Kidney (tissue), 14 donors: Measurements from ENCODE around the gene HOXC5. TPM values are rescaled to one million over a fixed set of nuclear protein-coding genes. Genes with fewer than 3 reads are reported as not detected.

Experiments used
- DNase-seq, 5 donors: peaks; one replicate each; pipeline ENCODE4 v3.0.0-alpha.2; 2013 to 2020
- FAIRE-seq: peaks from 2 replicates; lab custom pipeline; 2012; peaks lifted over from hg19 to GRCh38; lab: Jason Lieb, UNC
- H3K27ac ChIP-seq, 2 donors: one replicate each; pipeline ENCODE4 v1.7.0; 2013; ENCODE audit warnings: low read depth in 2 of 2, low read length in 2 of 2, inconsistent platforms in 1 of 2
- H3K27me3 ChIP-seq: one replicate; pipeline ENCODE4 v1.7.1; 2013; ENCODE audit warnings: low read length, inconsistent platforms; ENCODE audit not compliant: control insufficient read depth, insufficient read depth
- H3K36me3 ChIP-seq, 3 donors: one replicate each; pipeline versions ENCODE4 v1.7.0 to v1.7.1; 2013; ENCODE audit warnings: low read length in 3 of 3, control low read depth in 1 of 3, inconsistent platforms in 1 of 3; ENCODE audit not compliant: insufficient read depth in 3 of 3, control insufficient read depth in 2 of 3
- H3K4me1 ChIP-seq, 3 donors: one replicate each; pipeline versions ENCODE4 v1.7.0 to v1.7.1; 2013; ENCODE audit warnings: low read length in 3 of 3, inconsistent platforms in 1 of 3, low read depth in 1 of 3; ENCODE audit not compliant: control insufficient read depth in 2 of 3, insufficient read depth in 2 of 3
- H3K4me3 ChIP-seq, 3 donors: one replicate each; pipeline versions ENCODE4 v1.7.0 to v1.8.1; 2013; ENCODE audit warnings: low read length in 3 of 3, control low read depth in 1 of 3, inconsistent platforms in 1 of 3
- H3K9ac ChIP-seq, 3 donors: one replicate each; pipeline versions ENCODE4 v1.7.0 to v1.7.1; 2013; ENCODE audit warnings: low read length in 3 of 3, control low read depth in 1 of 3, inconsistent platforms in 1 of 3
- H3K9me3 ChIP-seq, 3 donors: one replicate each; pipeline versions ENCODE4 v1.7.0 to v1.7.1; 2013; ENCODE audit warnings: low read length in 3 of 3, control low read depth in 1 of 3, inconsistent platforms in 1 of 3; ENCODE audit not compliant: control insufficient read depth in 2 of 3, insufficient read depth in 1 of 3
- CTCF ChIP-seq: IDR thresholded peaks from 3 replicates; pipeline ENCODE4 v1.5.1; 2012; ENCODE audit warnings: mild to moderate bottlenecking, moderate library complexity, borderline replicate concordance; ENCODE audit not compliant: insufficient read depth; ENCODE audit errors: extremely low read depth
- intact Hi-C: fragments of 100-400 bp; cut with DNase I; formaldehyde crosslinking; loops from one replicate; pipeline ENCODE4 v1.11.1; 2022
- polyA plus RNA-seq: library from polyadenylated mRNA; stranded (reverse); fragments of 350-450 nt; fragmentation: Illumina TruSeq; extraction: RNeasy Lipid Tissue Mini Kit (QIAGEN cat#74804); gene quantifications from one replicate; pipeline ENCODE4 v1.2.3, GENCODE V29; 2014; ENCODE audit warnings: low read depth, low replicate concordance; ENCODE audit not compliant: insufficient read depth
- total RNA-seq: library from RNA; stranded (reverse); fragmentation: NEBNext Ultra II Directional; extraction: Animal tissue kit (Norgen Biotek cat#: 25700); gene quantifications from one replicate; pipeline ENCODE4 v1.2.1, GENCODE V29; 2021
- donor health status: control.
- donor health status: control.
- donor health status: control.
- donor health status: control.
- donor health status: control.
- donor health status: DM: yes; HTN: yes; CAD: no.
- donor health status: Normal renal cell carcinoma (clear cell type).

The HOXC5 gene
- total and polyA plus RNA-seq, 2 donors from 2014 or later, result 0.24 to 4.8 TPM

GRCh38 chr12:54025499-54026405, 7.1 kb upstream of the HOXC5 start:
- peaks cover 0 to 4% (median 0%) of the 10 kb centered on the region in 3 donors for H3K36me3 ChIP-seq
- H3K4me3 ChIP-seq, result no peak overlapping the region
- peak overlapping the region; percentile 20 to 61 for H3K27ac ChIP-seq
- H3K9me3 ChIP-seq, result no peaks in the 10 kb centered on the region
- FAIRE-seq, result no peak
- peaks cover 3% of the 10 kb centered on the region for H3K27me3 ChIP-seq
- H3K9ac ChIP-seq, result peak overlapping the region in 1 of 3 donors; percentile 7
- no peak for TF ChIP-seq CTCF
- peaks cover 4 to 11% (median 10%) of the 10 kb centered on the region in 3 donors for H3K4me1 ChIP-seq
- peak in 2 of 5 donors; percentile 86 to 91 for DNase-seq
- intact Hi-C loops, result loop anchor here (5.0 kb wide), 1 partner anchor 167 kb away; no protein-coding TSS in a partner anchor

- Histone ChIP-seq H3K36me3 (peaks cover 0 to 4% (median 0%) of the 10 kb centered on the region in 3 donors), H3K4me3 (no peak overlapping the region), H3K9me3 (no peaks in the 10 kb centered on the region), H3K4me1 (peaks cover 4 to 11% (median 8%) of the 10 kb centered on the region in 3 donors), H3K27me3 (peaks cover 3% of the 10 kb centered on the region), H3K9ac (no peak overlapping the region), H3K27ac (peak overlapping the region in 1 of 2 donors; percentile 36)
- no peak for FAIRE-seq
- no peak for TF ChIP-seq CTCF
- intact Hi-C loops, result loop anchor here (5.0 kb wide), 1 partner anchor 165 kb away; no protein-coding TSS in a partner anchor
- peak in 2 of 5 donors; percentile 35 to 47 for DNase-seq
Observed at GRCh38 chr12:54026640-54027441, 6.0 kb upstream of the HOXC5 start.

GRCh38 chr12:54027442-54027786, 5.4 kb upstream of the HOXC5 start:
- H3K4me3 ChIP-seq, result no peak overlapping the region
- no peak for TF ChIP-seq CTCF
- no peak for FAIRE-seq

More at GRCh38 chr12:54027442-54027786, 5.4 kb upstream of the HOXC5 start:
- Histone ChIP-seq H3K9me3 (no peaks in the 10 kb centered on the region), H3K27ac (peak overlapping the region in 1 of 2 donors; percentile 45), H3K9ac (peak overlapping the region in 1 of 3 donors; percentile 34), H3K36me3 (peaks cover 0 to 4% (median 0%) of the 10 kb centered on the region in 3 donors), H3K27me3 (peaks cover 3% of the 10 kb centered on the region), H3K4me1 (peaks cover 4 to 11% (median 10%) of the 10 kb centered on the region in 3 donors)
- no peak for DNase-seq
- intact Hi-C loops, result loop anchor here (5.0 kb wide), 1 partner anchor 165 kb away; no protein-coding TSS in a partner anchor
